Heart left ventricle (tissue), 13 donors: Measurements from ENCODE around the gene EIF2S3B.

ENCODE experiments used
- POLR2A ChIP-seq, 2 donors: fragments of 450-650 bp; IDR thresholded peaks; one replicate each; pipeline ENCODE4 v1.6.1; 2017; ENCODE audit warnings: antibody characterized with exemption in 2 of 2, mild to moderate bottlenecking in 2 of 2, moderate library complexity in 2 of 2
- TF ChIP-seq, protein P1 (sequence below), 12 donors: fragments of 200-600 bp; sonication (generic) in 4 of 12; IDR thresholded peaks; one replicate each; pipeline versions ENCODE4 v1.5.0 to v1.8.0; 2018 to 2022; ENCODE audit warnings: antibody characterized with exemption in 12 of 12, mild to moderate bottlenecking in 5 of 12
- donor health status: ischemic (EF 13 %, LVEDD 7.1; RV severe dilation, severe dysfunction).
- donor health status: DM: no; HTN: yes; CAD: no.
- donor health status: DM: no; HTN: no; CAD: no.
- donor health status: ischemic (EF 25% LVEDD 6.9; RV normal size, moderate dysfunction).
- donor health status: ischemic (EF 25% LVEDD 5.7; RV mildly dilated, moderate dysfunction).
- donor health status: ischemic (EF 35%, LVEDD 5.7; RV mildly dilated, moderate dysfunction).
- donor health status: nonischemic (EF 11% LVEDD 7.7; RV severe dilation, severe dysfunction).
- donor health status: DM: yes; HTN: yes; CAD: no.
- donor health status: PGD.
- donor health status: ischemic (EF 29% LVEDD 5.4; RV normal size, mild dysfunction).
- donor health status: nonischemic (EF 23%, LVEDD 6.1; RV moderate dilation, normal function).

DNA sequence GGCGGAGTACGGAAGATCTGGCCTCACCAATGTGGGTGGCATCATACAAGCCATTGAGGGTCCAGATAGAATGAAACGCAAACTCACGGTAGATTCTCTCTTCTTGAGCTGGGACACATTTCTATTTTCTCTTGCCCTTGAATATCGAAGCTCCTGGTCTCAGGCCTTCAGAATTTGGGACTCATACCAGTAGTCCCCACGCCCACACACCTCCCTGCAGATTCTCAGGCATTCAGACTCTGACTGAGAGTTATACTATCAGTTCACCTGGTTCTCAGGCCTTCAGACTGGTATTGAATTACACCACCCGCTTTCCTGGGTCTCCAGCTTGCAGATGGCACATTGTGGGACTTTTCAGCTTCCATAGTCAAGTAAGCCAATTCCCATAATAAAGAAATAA lies 37.8 kb downstream of the EIF2S3B start:
- TF ChIP-seq, protein P1, sequence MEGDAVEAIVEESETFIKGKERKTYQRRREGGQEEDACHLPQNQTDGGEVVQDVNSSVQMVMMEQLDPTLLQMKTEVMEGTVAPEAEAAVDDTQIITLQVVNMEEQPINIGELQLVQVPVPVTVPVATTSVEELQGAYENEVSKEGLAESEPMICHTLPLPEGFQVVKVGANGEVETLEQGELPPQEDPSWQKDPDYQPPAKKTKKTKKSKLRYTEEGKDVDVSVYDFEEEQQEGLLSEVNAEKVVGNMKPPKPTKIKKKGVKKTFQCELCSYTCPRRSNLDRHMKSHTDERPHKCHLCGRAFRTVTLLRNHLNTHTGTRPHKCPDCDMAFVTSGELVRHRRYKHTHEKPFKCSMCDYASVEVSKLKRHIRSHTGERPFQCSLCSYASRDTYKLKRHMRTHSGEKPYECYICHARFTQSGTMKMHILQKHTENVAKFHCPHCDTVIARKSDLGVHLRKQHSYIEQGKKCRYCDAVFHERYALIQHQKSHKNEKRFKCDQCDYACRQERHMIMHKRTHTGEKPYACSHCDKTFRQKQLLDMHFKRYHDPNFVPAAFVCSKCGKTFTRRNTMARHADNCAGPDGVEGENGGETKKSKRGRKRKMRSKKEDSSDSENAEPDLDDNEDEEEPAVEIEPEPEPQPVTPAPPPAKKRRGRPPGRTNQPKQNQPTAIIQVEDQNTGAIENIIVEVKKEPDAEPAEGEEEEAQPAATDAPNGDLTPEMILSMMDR (IDR thresholded peaks at IDR 0.05) = no peak
- TF ChIP-seq POLR2A (IDR thresholded peaks at IDR 0.05) = no peak
